IMR-90 (cell line): ENCODE results near the gene ZNF408.

Experiments used
- BHLHE40 ChIP-seq: fragments of 150-350 bp; IDR thresholded peaks from 2 replicates; pipeline ENCODE4 v1.6.1; 2016; ENCODE audit warnings: mild to moderate bottlenecking, low read depth, low read length
- POLR2A ChIP-seq: IDR thresholded peaks from 2 replicates; pipeline ENCODE4 v1.6.1; 2012; ENCODE audit warnings: mild to moderate bottlenecking, low read depth, low read length
- TF ChIP-seq, protein P1 (sequence below): conservative IDR thresholded peaks from 2 replicates; pipeline ENCODE4 v1.5.1; 2012; ENCODE audit warnings: mild to moderate bottlenecking, low read depth, low read length, improper control_type of control experiment

DNA sequence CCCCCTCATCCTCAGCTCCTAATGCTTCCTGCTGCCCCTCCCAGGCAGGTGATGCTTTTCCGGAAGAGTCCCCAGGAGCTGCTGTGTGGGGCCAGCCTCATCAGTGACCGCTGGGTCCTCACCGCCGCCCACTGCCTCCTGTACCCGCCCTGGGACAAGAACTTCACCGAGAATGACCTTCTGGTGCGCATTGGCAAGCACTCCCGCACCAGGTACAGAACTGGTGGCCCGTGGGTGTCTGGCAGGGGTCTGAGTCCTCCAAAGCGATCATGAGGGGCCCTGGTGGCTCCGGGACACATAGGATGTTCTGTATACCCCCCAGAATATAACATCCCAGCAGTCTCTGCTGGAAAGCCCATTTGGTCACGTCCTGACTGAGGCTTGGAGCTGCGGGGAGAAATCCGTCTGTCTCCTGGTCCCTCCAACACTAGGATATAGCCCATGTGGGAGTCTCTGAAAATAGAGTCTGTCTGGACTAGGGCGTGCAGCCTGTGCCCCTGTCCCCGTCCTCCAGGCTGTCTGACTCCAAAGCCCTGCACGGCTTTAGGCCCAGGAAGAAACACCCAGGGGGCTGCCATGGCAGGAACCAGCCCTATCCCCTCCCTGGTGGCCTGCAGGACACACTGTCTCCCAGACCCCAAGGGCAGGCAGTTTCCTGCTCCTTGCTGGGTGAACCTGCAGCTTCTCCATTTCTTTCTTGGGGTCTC, 27.3 kb downstream of the ZNF408 start:
- TF ChIP-seq POLR2A: no peak
- TF ChIP-seq, protein P1, sequence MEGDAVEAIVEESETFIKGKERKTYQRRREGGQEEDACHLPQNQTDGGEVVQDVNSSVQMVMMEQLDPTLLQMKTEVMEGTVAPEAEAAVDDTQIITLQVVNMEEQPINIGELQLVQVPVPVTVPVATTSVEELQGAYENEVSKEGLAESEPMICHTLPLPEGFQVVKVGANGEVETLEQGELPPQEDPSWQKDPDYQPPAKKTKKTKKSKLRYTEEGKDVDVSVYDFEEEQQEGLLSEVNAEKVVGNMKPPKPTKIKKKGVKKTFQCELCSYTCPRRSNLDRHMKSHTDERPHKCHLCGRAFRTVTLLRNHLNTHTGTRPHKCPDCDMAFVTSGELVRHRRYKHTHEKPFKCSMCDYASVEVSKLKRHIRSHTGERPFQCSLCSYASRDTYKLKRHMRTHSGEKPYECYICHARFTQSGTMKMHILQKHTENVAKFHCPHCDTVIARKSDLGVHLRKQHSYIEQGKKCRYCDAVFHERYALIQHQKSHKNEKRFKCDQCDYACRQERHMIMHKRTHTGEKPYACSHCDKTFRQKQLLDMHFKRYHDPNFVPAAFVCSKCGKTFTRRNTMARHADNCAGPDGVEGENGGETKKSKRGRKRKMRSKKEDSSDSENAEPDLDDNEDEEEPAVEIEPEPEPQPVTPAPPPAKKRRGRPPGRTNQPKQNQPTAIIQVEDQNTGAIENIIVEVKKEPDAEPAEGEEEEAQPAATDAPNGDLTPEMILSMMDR: no peak
- TF ChIP-seq BHLHE40: no peak
